ENCODE results near the gene GOLGA6L7.

GRCh38 chr15:28888900-28889299 is 40.5 kb upstream of the GOLGA6L7 start:
- no peak for TF ChIP-seq CTCF (IDR thresholded peaks at IDR 0.05)
- TF ChIP-seq EZH2 (IDR thresholded peaks at IDR 0.05; ENCODE audit: borderline replicate concordance, insufficient read depth, low read depth, low read length, poor library complexity, severe bottlenecking), result no peak

All from B cell (primary cell).